Astrocyte of the spinal cord (primary cell): Measurements from ENCODE around the gene CFAP97.
"Not testable (repeated sequence)": the region's sequence is repeated elsewhere in the genome, so short reads cannot be mapped to it uniquely, and the experiment has no call there.

Source experiments
- DNase-seq: peaks from one replicate; pipeline ENCODE4 v3.0.0; 2011; ENCODE audit warnings: low read depth, low spot score
- H3K4me3 ChIP-seq: 2 replicates; pipeline ENCODE4 v1.5.1; 2011; ENCODE audit warnings: low read depth, mild to moderate bottlenecking, low read length, moderate library complexity
- in situ Hi-C: cut with HindIII; loops from 2 replicates; pipeline ENCODE4 v1.10.0; 2017; ENCODE audit warnings: low sequenced_read_pairs
- TF ChIP-seq, protein P1 (sequence below): IDR thresholded peaks from 2 replicates; pipeline ENCODE4 v1.5.1; 2012; ENCODE audit warnings: low read depth, mild to moderate bottlenecking, low read length, inconsistent platforms

CFAP97 gene

DNA sequence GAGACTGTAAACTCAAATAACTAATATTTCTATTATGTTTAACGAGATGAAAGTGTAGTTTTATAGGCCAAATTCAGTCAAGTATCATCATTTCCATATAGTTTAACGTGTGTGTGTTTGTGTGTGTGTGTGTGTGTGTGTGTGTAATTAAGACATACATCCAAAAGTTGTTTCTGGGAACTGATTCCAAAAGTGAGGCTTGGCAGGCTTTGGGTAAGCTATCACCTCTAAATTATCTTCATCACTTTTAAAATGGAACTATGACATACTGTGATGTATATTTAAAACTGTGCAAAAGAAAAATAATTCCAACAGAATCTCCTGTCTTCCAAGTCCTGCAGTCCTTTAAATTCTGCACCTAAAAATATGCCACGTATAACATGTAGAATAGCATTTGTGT, 79.8 kb downstream of the CFAP97 start:
- TF ChIP-seq, protein P1, sequence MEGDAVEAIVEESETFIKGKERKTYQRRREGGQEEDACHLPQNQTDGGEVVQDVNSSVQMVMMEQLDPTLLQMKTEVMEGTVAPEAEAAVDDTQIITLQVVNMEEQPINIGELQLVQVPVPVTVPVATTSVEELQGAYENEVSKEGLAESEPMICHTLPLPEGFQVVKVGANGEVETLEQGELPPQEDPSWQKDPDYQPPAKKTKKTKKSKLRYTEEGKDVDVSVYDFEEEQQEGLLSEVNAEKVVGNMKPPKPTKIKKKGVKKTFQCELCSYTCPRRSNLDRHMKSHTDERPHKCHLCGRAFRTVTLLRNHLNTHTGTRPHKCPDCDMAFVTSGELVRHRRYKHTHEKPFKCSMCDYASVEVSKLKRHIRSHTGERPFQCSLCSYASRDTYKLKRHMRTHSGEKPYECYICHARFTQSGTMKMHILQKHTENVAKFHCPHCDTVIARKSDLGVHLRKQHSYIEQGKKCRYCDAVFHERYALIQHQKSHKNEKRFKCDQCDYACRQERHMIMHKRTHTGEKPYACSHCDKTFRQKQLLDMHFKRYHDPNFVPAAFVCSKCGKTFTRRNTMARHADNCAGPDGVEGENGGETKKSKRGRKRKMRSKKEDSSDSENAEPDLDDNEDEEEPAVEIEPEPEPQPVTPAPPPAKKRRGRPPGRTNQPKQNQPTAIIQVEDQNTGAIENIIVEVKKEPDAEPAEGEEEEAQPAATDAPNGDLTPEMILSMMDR = no peak
- no peak overlapping the region for H3K4me3 ChIP-seq
- in situ Hi-C loops = no loop called here

DNA sequence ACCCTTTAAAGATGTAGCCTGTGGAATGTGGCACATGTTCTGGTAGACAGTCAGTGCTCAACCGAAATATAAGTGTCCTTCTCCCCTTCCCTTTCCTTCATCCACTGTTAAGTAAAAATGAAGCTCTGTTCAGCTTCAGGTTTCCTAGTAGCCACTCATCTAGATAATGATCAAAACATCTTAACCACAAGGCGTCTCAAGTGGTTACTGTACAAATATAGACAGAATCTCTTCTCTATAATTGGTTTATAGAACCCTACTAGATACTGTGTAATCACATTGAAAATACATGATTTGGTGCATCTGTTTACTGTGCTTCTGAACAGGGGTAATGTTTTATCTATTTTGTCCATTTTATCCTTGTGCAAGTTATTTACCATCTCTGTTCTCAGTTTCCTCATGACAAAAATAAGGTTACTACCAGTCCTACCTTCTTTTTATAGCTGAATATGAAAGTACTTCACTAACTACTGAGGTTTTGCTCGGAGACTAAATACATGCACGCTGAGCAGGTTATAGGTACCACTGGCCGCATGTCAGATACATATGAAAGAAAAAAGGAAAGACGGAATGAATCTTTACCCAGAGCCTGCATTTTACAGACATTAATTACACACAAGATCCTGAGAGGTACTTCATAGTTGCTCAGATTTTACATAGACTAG, 81.0 kb downstream of the CFAP97 start:
- DNase-seq = no peak
- in situ Hi-C loops = no loop called here
- no peak overlapping the region for H3K4me3 ChIP-seq
- TF ChIP-seq, protein P1 = no peak

More for the DNA sequence above, 79.8 kb downstream of the CFAP97 start:
- DNase-seq = no peak

DNA sequence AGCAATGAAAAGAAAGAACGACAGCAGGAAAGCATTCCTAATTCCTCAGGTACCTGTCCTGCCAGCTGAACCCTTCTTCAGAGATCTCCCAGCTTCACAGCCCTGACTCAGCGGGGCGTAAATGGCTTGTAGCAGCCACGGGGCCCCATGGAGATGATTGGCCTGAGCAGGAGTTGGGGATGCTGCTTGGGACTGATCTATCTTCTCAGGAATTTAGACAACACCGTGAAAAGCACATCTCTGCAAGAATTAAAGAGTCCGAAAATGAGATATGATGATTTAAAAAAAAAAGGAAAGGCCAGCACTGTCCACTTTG, 83.2 kb downstream of the CFAP97 start:
- DNase-seq = no peak

DNA sequence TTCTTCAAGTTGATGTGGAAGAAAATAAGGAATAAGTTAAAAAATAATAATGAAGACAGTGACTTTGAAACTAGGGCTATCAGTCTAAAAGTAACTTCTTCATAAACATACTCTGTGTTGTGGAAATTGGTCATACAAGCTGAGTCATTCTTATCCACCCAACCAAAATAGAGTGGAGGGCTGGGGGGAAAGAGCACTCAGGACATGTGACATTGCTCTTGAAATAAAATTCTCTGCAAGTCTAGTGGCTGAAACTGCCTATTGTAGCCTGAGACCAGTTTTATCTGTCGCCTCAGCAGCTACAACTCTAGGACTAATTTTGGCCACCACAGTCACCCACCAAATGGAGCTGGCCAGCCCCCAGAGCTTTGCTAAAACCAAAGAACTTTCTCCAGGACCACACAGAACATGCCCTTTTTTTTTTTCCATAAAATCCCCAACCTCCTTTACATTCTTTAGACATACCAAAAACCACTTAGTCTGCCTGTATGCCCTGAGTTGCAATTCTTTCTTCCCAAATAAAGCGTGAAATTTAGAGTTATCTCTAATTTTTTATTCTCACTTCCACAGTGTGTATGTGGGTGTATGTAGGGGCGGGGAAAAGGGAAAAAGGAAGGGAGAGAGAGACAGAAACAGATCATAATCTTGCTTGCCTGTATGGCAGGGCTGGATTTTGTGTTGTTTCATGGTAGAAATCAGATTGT, 83.7 kb downstream of the CFAP97 start:
- DNase-seq = no peak
- in situ Hi-C loops = no loop called here

More for the DNA sequence above, 83.2 kb downstream of the CFAP97 start:
- in situ Hi-C loops = no loop called here
- TF ChIP-seq, protein P1 = no peak
- no peak overlapping the region for H3K4me3 ChIP-seq

DNA sequence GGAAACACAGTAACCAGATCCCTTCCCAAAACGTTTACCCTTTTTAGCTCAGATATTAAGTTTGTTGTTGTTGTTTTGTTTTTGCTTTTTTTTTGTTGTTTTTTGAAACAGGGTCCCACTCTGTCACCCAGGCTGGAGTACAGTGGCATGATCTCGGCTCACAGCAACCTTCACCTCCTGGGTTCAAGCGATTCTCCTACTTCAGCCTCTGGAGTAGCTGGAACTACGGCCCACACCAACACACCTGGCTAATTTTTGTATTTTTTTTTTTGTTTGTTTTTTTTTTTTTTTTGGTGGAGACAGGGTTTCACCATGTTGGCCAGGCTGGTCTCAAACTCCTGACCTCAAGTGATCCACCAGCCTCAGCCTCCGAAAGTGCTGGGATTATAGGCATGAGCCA, 84.3 kb downstream of the CFAP97 start:
- DNase-seq, H3K4me3 ChIP-seq, in situ Hi-C loops: not testable (repeated sequence)

More for the DNA sequence above, 83.7 kb downstream of the CFAP97 start:
- TF ChIP-seq, protein P1 = no peak
- no peak overlapping the region for H3K4me3 ChIP-seq

DNA sequence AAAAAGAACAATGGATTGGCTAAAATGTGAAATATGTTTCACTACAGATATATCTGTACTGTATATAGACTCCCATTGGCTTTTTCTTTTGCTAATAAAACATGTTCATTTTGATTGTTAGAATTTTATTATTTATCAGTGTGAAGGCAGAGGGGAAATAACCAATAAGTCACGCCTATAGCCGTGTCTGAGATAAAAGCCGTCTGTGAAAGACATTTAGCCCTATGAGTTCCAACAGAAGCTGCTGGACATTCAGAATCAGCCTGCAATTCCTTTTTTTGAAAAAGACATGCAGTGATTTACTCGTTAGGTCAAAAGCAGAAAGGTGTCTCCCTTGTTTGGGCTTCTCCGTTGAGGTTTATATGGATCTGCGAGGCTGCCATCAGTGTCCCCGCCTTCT, 84.9 kb downstream of the CFAP97 start:
- TF ChIP-seq, protein P1 = no peak
- in situ Hi-C loops = no loop called here
- DNase-seq = no peak
- no peak overlapping the region for H3K4me3 ChIP-seq

DNA sequence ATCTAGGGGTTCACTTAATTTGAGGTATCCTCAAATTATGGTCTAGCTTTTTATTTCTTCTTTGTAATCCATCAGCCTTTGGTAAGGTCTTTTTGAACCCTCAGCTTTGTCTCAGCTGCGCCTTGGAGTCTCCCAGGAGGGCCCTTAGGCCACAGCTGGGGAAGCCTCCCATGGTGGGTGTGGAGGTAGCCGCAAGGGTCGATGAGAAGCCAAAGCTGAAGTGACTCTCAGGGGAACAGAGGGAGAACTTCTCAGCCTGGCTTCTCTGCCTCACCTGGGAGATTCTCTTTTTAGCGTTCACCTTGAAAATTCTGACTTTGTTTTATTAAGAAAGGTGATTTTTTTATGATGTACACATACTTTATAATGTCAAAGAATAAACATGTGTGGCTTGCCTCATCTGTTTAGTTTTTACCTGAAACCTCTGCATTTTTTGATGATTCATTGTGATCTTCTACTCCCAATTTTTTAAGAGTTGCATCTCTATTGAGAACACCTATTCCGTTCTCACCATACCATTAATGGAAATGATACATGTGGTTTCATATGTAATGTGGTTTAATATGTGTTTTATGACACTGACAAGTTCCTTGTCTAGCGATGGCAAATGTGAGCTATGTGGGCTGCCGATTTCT, 86.4 kb downstream of the CFAP97 start:
- DNase-seq = no peak
- in situ Hi-C loops = no loop called here
- TF ChIP-seq, protein P1 = no peak
- no peak overlapping the region for H3K4me3 ChIP-seq
